Measurements from ENCODE around the gene IL1RAPL1.

Gene IL1RAPL1

DNA sequence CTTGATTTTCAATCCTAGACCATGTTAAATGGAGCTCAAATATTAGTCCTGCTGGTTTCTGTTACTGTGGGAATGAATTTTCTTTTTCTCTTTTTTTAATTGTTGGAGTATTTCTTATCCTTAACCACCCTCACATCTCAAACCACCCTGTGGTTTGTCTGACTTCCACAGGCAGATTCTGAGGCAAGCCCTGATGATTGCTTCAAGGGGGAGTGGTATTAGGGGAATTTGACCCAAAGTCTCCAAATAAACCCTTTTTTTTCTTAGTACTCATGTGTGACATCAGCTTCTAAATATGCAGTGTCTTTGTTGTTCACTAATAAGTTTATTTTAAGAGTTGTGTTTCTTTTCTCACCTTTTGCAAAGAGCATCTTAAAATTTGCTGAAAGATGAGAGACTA is 810.3 kb downstream of the IL1RAPL1 start:
- DNase-seq (ENCODE audit: low read depth in 4 of 4, low spot score in 1 of 4) = no peak

DNA sequence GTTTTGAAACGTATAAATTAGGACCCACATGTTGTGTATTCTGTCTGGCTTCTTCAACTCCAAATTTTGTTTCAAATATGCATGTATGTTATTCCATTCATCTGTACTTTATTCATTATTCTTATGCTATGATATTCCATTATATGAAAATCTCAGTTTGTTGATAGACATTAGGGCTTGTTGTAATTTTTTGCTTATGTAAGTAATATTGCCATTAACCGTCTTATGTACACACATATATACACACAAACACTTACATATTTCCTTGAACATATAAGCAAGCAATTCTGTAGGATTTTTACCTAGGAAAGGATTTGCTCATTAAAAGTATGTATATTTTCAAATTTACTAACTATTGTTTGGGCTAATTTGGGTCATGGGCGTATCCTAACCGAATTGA is 820.1 kb downstream of the IL1RAPL1 start:
- DNase-seq (ENCODE audit: low read depth in 4 of 4, low spot score in 1 of 4) = no peak

DNA sequence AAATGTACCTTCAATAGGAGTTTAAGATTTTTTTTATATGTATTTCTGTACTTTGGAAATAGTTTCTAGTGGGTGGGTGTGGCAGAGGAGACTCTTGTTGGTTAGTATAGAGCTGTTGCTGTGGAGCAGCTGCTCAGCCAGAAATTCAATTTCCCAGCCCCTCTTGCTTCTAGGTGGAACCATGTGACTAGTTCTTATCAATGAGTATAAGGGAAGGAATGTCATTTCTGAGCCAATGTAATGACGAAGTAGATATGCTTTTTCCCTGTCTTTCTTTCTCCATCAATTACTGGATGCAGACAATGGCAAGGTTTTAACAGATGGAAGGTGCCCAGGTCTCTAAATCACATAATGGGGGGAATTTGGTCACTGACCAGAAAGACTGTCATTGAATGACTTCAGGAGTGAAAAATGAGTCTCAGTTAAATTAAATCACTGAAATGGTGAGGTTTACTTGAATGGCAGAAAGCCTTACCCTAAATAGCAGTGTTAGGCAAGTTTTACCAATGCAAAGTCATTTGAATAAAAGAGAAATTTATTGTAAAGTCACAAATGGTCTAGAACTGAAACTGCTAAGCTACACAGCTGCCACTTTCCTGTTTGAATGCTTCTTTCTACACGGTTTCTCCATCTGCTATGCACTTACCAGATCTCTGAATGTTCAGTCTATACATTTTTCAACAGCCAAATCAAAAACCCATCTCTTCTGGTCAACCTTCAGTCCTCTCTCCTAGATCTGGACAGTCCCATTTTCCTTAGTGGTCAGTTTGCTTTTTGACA is 832.7 kb downstream of the IL1RAPL1 start:
- DNase-seq (ENCODE audit: low read depth in 4 of 4, low spot score in 1 of 4) = no peak

DNA sequence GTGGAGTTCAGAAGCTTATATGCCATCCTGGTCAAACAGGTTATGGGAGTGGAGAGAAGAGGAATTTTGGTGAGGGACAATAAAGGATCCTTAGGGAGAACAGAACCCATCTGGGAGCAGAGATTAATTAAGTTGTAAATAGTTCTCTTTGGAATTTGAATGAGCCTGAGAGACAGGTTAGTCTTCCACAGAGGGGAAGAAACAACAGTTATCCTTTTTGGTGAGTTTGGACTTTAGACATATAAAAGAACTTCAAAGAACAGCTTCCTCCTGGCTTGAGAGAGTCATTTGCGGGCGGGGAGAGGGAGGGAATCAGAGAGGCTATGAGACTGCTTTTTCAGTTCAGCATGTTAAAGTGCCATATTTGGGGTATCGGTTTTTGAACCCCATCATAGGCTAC is 834.8 kb downstream of the IL1RAPL1 start:
- no peak for DNase-seq (ENCODE audit: low read depth in 4 of 4, low spot score in 1 of 4)

DNA sequence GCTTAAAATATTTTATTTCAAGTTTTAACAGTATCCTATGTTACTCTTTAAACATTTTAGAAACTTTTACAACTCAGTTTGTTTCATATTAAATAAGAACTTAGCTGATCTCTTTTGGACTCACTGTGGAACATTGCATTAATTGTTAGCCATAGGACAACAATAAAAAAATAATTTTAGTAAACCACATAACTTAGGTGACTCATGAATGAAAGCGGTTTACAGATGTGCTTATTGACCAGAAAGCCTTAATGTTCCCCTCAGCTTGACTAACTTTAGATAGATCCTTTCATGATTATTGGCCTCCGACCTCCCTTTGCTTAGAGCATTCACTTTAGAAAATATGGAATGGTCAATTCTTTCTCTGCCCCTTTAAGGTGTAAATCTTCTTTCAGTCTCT is 844.6 kb downstream of the IL1RAPL1 start:
- no peak for DNase-seq (ENCODE audit: low read depth in 4 of 4, low spot score in 1 of 4)

DNA sequence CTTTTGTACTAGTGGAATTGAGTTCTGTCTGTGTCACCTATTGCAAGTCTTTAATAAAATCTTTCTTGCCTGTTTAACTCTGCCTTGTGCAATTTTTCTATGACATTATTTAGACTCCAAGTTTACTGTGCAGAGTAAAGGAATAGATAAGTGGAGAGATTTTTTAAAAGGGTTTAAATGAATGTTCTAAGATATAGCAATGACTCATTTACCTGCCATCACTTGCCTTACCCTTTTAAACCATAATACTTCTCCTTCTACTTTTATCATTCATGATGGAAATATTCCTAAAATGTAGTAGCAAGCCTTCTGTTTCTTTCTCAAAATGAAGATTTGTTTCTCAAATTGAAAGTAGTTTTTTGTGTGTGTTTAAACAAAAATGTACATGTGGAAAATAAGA is 845.3 kb downstream of the IL1RAPL1 start:
- no peak for DNase-seq (ENCODE audit: low read depth in 4 of 4, low spot score in 1 of 4)

DNA sequence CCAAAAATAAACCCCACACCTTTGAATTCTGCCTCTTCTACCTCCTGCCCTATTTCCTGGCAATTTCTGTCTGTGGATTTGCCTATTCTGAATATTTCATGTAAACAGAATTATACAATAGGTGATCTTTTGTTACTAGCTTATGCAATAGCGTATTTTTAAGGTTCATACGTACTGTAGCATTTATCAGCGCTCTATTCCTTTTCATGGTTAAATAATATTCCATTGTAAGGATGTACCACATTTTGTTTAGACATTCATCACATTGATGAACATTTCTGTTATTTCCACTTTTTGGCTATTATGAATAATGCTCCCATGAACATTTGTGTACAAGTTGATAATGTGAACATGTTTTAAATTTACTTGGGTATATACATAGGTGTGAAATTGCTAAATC is 847.7 kb downstream of the IL1RAPL1 start:
- no peak for DNase-seq (ENCODE audit: low read depth in 4 of 4, low spot score in 1 of 4)

DNA sequence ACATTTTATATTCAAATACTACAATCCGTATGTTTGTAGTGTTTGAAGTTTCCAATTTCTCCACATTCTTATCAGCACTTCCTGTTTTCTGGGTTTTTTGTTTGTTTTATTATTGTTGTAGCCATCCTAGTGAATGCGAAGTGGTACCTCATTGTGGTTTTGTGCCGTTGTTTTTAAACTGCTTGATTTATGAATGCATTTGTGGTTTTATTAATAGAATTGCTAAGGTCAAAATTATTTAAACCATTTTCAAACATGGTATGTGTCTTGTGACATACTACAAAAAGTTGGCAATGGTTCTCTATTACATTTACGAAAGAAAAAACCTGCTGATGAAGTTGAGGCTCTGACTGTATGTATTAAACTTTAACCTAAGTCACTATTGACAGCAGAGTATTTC is 848.1 kb downstream of the IL1RAPL1 start:
- no peak for DNase-seq (ENCODE audit: low read depth in 4 of 4, low spot score in 1 of 4)

DNA sequence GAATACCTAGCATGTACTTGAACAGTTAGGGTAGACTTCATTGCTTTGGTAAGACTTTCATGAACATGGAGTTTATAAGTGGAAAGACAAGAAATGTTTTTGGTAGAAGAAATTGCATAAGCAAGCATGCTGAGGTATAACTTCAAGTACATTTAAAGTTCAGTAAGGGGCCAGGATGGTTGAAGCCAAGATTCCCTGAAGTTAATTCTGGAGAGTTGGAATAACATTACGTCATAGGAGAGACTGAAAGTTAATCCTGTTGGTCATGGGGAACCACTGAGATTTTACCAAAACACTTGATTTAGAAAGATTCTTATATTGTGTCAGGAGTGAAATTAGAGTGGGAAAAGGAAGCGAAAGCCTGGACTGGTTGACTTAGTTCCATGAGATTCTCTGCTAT is 860.6 kb downstream of the IL1RAPL1 start:
- DNase-seq (ENCODE audit: low read depth in 4 of 4, low spot score in 1 of 4) = no peak

DNA sequence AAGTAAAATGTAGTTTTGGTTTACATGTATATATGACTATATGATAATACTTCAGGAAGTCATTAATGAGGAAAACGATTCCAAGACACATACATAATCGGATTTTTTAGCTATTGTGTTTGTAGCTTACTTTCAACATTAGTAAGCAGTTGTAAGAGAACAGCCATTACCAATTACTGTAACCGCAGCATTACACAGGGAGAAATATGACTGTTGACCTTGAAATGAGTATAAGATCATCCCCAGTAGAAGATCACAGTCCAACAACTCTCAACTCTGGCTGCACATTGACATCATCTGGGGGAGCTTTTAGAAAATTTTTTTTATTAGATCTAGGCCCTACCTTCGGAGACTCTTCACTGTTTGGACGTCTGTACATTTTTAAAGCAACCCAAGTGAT is 866.1 kb downstream of the IL1RAPL1 start:
- DNase-seq (ENCODE audit: low read depth in 4 of 4, low spot score in 1 of 4) = no peak

DNA sequence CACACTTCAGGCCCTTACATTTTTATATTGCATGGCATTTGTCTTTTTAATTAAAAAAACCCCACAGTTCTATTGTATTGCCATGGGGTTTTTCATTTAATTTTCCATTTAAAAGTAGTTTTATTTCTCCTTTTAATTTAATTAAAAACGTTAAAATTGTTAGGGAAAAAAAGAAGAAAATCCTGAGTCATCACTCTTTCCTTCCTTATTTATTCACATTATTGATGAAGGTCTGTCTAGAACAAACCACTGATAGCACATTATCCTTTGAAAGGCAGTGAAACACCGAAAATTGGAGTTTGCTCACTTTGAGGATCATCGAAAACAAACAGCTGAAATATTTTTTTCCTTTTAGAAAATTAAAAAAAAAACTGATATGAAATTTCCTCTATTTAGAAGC is 868.5 kb downstream of the IL1RAPL1 start:
- no peak for DNase-seq (ENCODE audit: low read depth in 4 of 4, low spot score in 1 of 4)

DNA sequence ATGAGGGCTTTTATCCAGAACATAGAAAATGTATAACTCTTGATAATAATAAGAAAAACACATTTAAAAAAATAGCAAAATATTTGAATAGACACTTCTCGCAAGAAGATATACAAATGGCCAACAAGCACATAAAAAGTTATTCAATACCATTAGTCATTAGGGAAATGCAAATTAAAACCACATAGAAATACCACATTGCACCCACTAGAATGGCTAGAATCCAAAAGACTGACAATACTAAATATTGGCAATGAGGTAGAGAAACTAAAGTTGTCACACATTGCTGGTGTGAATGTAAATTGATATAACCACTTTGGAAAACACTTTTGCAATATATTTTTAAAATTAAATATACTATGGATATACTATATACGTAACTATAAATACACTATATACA is 873.8 kb downstream of the IL1RAPL1 start:
- DNase-seq (ENCODE audit: low read depth in 4 of 4, low spot score in 1 of 4) = no peak

DNA sequence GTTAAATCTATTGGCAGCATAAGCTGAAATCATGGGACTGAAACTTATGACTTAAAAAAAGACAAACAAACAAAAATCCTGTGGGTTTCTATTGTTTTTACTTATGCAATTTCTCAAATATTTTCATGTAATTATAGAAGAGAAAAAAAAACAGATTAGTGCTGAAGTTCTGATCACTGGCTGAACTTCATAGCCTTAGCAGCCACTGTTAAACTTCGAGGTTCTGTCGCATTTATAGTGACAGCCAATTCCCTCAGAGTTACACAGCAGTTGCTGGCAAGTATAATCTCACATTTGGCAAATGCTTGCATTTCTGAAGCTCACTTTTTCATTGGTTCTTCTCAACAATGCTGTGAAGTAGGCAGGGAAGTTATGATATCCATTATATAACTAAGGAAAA is 879.2 kb downstream of the IL1RAPL1 start:
- no peak for DNase-seq (ENCODE audit: low read depth in 4 of 4, low spot score in 1 of 4)

DNA sequence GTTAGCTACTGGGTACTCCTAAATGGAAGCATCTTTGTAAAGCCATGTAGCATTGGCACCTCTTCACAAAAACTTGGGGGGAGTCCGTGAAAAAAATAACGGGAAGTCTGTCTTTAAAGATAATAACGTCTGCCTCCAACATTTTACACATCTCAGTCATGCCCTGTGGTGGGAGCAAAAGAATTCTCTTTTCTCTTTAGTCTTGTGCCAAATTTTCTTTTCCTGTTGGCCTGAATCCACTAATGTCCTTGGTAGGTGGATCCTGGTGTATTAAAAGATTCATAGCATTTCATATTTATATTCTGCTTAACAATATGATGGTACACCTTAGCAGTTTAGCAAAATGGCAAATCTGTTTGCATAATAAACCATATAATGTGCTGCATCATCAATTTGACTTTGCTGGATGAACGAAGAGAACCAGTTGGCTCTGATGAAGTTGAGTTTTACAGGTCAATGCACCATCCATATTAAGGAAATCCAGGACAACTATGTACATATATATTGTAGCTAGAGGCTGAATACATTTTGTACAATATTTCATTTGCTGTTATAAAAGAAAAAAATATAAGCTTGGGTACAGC is 881.8 kb downstream of the IL1RAPL1 start:
- DNase-seq (ENCODE audit: low read depth in 4 of 4, low spot score in 1 of 4) = no peak

DNA sequence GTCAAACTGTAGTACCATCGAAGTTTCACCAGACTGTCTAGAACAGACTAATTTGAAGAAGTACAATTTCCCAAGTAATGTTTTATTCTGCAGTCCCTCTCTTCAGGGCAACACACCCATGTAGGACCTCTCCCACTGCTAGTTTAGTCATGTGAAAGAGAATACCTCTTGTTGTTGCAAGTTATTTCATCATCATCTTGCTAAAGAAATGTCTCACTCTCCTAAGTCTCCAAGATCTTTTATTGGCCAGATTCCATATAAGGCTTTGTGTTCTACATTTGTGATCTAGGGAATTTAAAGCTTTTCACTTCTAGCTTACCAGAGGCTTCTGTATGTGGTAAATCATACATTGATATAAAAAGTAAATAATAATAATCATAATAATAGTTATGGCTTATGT is 882.8 kb downstream of the IL1RAPL1 start:
- no peak for DNase-seq (ENCODE audit: low read depth in 4 of 4, low spot score in 1 of 4)

DNA sequence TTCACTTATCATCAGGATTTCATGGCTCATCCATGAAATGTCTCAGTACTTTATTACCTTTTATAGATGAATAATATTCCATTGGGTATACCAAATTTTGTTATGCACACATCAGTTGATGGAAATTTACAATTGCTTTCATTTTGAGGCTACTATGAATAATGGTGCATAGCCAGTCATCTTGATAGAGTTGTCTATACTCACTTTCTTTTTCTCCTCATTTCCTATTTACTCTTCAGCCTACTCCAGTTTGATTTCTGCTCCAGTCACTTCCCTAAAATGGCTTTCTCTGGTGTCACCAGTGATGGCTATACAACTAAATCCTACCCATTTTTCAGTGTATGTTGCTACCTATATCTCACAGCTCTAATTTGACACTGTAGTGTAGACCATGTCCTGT is 884.6 kb downstream of the IL1RAPL1 start:
- no peak for DNase-seq (ENCODE audit: low read depth in 4 of 4, low spot score in 1 of 4)

DNA sequence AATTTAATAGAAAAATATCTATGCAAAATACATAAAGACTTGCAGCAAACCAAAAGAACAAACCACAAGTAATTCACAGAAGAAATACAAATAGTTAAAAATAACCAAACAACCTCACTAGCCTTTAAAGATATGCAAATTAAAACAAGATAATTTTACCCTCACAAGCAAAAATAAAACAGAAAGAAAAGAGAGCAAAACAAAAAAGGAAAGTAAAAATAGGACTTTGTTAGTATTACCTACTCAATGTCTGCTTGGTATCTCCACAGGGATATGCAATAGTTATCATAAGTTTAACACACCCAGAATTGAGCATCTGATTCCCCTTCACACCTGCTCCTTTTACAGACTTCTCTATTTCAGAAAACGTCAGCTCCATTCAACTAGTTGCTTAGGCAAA is 890.6 kb downstream of the IL1RAPL1 start:
- no peak for DNase-seq (ENCODE audit: low read depth in 4 of 4, low spot score in 1 of 4)

DNA sequence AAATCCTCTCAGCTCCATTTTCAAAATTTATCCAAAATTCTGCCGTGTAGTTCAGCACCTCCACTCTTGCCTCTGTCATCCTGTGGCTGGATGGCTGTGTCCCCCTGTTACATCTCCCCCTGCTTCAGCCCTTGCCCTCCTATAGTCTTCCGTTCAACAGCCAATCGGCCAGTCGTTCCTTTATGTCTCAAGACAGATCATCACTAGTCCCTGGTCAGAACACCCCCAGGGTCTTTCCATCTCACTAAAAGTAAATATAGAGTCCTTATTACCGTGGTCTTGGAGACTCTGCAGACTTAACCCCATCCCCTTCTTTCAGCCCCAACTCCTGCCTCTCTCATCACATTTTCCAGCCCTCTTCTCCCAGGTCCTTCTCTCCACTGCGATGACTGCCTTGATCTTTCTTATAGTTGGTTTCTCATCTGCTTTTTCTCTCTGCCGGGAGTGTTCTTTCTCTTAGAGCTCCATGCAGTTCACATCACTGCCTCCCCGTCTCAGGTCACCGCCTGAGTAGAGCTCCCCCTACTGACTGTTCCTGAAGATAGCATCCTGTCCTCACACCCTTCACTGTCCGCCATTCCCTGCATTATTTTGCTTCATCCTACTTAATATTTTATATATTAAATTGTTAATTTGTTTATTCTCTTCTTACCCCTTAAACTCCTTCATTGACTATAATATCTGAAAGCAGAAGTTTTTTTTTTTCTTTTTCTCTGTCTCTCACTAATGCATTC is 891.3 kb downstream of the IL1RAPL1 start:
- DNase-seq (ENCODE audit: low read depth in 4 of 4, low spot score in 1 of 4) = no peak

DNA sequence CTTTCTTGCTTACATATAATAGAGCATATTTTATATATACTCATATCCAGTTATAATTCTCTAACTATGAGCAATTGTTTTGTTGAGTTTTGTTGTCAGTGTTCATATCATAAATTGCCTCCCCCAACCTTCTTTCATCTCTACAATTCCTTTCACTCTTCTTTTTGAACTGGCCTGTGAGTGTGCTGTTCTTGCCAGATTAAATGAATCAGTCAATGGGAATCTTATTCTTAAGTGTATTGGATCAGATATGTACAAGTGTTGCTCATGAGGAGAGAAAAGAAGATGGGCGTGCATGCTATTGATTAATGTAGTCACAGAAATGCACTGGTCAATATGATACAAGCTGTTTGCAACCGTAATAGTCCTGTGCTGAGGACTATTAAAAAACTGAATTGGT is 900.0 kb downstream of the IL1RAPL1 start:
- DNase-seq (ENCODE audit: low read depth in 4 of 4, low spot score in 1 of 4) = no peak

DNA sequence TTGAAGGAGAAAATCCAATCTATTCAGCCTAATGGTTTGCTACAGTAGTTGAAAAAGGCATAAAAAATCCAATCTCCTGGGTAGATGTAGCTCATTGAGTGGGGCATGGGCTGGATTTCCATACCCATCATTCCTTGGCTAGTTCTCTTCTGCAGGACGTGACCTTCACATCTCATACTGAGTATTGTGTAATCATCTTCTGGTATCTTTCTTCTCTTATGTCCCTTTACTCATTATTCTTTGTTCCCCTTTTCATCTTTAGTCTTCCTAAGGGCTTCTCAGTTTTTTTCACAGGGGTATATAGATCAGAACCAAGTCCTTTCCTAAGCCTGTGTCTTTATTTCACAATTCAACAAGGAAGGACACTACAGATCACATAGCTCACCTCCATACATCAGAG is 900.5 kb downstream of the IL1RAPL1 start:
- no peak for DNase-seq (ENCODE audit: low read depth in 4 of 4, low spot score in 1 of 4)

DNA sequence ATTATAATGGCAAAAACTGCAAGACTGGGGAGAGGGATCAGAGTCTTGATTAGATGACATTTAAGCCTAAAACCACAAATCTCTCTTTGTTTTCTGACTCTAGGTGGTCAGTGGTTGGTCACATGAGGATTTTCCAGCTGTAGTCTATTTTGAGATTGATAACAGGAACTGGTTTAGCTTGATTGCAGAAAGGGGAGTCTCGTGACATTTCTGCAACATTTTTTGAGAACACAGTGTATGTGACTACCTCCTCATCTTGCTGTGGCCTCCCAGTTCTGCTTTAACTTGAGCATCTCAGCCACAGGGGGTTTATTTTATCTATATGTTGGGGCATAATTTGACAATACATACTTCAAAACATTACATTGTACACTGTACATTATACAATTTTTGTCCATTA is 901.7 kb downstream of the IL1RAPL1 start:
- no peak for DNase-seq (ENCODE audit: low read depth in 4 of 4, low spot score in 1 of 4)

DNA sequence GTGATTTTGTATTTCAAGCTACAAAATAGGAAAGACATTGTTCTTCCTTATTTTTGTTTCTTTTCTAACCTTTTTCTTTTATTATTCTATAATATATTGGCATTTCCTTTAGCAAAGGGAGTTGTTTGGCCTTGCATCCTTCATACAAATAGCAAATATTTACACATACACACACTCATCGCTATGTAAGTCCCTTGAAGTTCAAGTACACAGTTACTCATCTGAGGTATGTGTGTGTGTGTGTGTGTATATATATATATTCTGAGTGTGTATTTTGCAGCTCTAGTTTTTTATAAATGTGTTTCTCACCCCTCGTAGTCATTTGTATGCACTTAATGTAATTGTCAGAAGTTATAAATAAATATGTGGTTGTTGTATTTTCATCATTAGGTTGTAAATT is 903.4 kb downstream of the IL1RAPL1 start:
- no peak for DNase-seq (ENCODE audit: low read depth in 4 of 4, low spot score in 1 of 4)

DNA sequence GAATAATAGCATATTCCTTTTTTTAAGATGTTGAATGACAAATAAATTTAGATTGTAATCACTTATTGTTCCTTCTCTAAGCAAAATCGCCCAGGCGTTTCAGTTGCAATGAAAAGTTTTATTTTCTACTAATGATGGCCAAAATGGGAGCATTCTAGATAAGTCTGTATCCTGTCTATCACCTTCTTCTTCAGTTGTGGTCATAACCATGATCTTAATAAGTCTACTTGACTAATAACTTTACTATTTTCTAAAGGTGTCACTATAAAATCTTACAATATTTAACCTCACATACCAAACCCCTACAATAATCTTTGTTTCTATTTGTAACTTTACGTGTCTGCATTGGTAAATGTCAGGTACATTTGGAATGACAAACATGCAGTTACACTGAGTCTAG is 904.4 kb downstream of the IL1RAPL1 start:
- no peak for DNase-seq (ENCODE audit: low read depth in 4 of 4, low spot score in 1 of 4)
